Osteocyte (in vitro differentiated cells): ENCODE results near the gene TXLNA. TPM values are rescaled to one million over a fixed set of nuclear protein-coding genes. Genes with fewer than 3 reads are reported as not detected.
"Not testable (repeated sequence)": the region's sequence is repeated elsewhere in the genome, so short reads cannot be mapped to it uniquely, and the experiment has no call there.

Source experiments
- DNase-seq: peaks from one replicate; pipeline ENCODE4 v3.0.0; 2021; ENCODE audit warnings: mixed read lengths; ENCODE audit not compliant: unreplicated experiment; ENCODE audit errors: extremely low spot score
- H3K27ac Mint-ChIP-seq: one replicate; pipeline ENCODE4 v1.8.0; 2021; ENCODE audit warnings: mild to moderate bottlenecking, mixed read lengths; ENCODE audit not compliant: unreplicated experiment
- H3K27me3 Mint-ChIP-seq: one replicate; pipeline ENCODE4 v1.8.0; 2021; ENCODE audit warnings: mixed read lengths; ENCODE audit not compliant: unreplicated experiment
- H3K36me3 Mint-ChIP-seq: one replicate; pipeline ENCODE4 v1.8.0; 2021; ENCODE audit warnings: mixed read lengths; ENCODE audit not compliant: unreplicated experiment
- H3K4me1 Mint-ChIP-seq: one replicate; pipeline ENCODE4 v1.8.0; 2021; ENCODE audit warnings: mixed read lengths; ENCODE audit not compliant: unreplicated experiment
- H3K4me3 Mint-ChIP-seq: one replicate; pipeline ENCODE4 v1.8.0; 2021; ENCODE audit warnings: mild to moderate bottlenecking, moderate library complexity, mixed read lengths; ENCODE audit not compliant: unreplicated experiment
- H3K9me3 Mint-ChIP-seq: one replicate; pipeline ENCODE4 v1.8.0; 2021; ENCODE audit warnings: mixed read lengths; ENCODE audit not compliant: unreplicated experiment
- CTCF ChIP-seq: fragments of 200-600 bp; sonication (generic); IDR thresholded peaks from 2 replicates; pipeline ENCODE4 v1.5.0; 2021; ENCODE audit warnings: antibody characterized with exemption, mild to moderate bottlenecking, moderate library complexity
- long read RNA-seq: library from polyadenylated mRNA; unstranded; transcript quantifications from one replicate; pipeline ENCODE4 v2.0.0, GENCODE V29; 2021
- total RNA-seq: library from RNA; stranded (reverse); gene quantifications from 2 replicates; pipeline ENCODE4 v1.2.1, GENCODE V29; 2021

The TXLNA gene
- 77.3 and 77.8 TPM in 2 replicates for total RNA-seq
- long read RNA-seq, full-length matches to known transcripts: 2 of 61 reads
- long read RNA-seq, partial matches to known transcripts: 13 of 61 reads
- long read RNA-seq, other reads (novel, unspliced or antisense): 46 of 61 reads

DNA sequence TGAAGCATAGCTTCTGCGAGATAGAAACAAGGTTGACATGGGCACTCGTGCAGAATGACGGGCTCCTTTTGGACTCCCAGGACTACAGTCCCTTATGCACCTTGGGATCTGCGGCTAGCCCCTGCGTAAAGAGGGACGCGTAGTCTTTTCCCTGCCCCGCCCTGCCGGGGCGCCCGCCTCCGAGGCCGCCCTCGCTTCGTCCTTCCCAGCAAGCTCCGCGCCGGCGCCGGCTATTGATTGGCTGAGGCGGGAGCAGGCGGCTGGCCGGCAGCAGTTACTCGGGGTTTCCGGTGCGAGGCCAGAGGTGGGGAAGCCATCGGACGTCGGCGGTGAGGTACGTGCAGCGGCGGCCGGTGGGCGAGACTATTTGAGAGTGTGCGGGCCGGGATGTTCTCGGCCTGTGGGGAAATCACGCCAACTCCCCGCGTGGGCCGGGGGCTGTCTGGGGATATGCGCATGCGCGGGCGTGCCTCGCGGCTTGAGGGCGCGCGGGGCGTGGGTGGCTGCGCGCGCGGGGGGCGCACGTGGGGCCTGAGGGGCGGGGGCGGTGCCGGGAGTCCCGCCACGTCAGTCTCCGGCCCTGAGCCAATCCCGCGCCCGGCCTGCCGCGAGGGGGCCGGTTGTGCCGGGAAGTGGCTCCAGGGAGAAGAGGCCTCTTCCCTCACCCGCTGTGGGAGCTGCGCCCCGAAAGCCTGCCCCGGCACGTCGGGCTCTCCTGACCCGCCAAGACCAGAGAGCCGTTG lies at the start of gene TXLNA:
TXLNA (plus strand) TSS at position 233 of the 743 bp plus-strand sequence. CDS start 671 bp downstream, outside the sequence.
- no peaks in the 10 kb centered on the region for H3K27me3 Mint-ChIP-seq
- TF ChIP-seq CTCF: no peak
- peak within 1 kb of the TSS; percentile 98 for H3K27ac Mint-ChIP-seq
- peak within 1 kb of the TSS; percentile 89 for H3K4me3 Mint-ChIP-seq
- peak; percentile 97 for DNase-seq
- peaks cover 38% of the 10 kb centered on the region for H3K4me1 Mint-ChIP-seq
- H3K36me3 Mint-ChIP-seq: peaks cover 19% of the 10 kb centered on the region
- no peaks in the 10 kb centered on the region for H3K9me3 Mint-ChIP-seq

GRCh38 chr1:32133950-32134280 lies 45.6 kb upstream of the TXLNA start:
- DNase-seq, H3K36me3 Mint-ChIP-seq, H3K9me3 Mint-ChIP-seq, H3K4me3 Mint-ChIP-seq, H3K27me3 Mint-ChIP-seq: not testable (repeated sequence)
- H3K4me1 Mint-ChIP-seq: peaks cover 25% of the 10 kb centered on the region
- H3K27ac Mint-ChIP-seq: peak overlapping the region; percentile 78

GRCh38 chr1:32137111-32137510 lies 42.4 kb upstream of the TXLNA start:
- no peak for DNase-seq
- H3K9me3 Mint-ChIP-seq: no peaks in the 10 kb centered on the region
- H3K36me3 Mint-ChIP-seq: peaks cover 3% of the 10 kb centered on the region
- no peak for TF ChIP-seq CTCF
- H3K4me1 Mint-ChIP-seq: peaks cover 31% of the 10 kb centered on the region
- no peak overlapping the region for H3K27ac Mint-ChIP-seq
- H3K27me3 Mint-ChIP-seq: no peaks in the 10 kb centered on the region
- no peak overlapping the region for H3K4me3 Mint-ChIP-seq

GRCh38 chr1:32138965-32139364 lies 40.5 kb upstream of the TXLNA start:
- no peak for DNase-seq
- H3K9me3 Mint-ChIP-seq: no peaks in the 10 kb centered on the region
- H3K27ac Mint-ChIP-seq: peak overlapping the region; percentile 75
- no peaks in the 10 kb centered on the region for H3K27me3 Mint-ChIP-seq
- H3K36me3 Mint-ChIP-seq: peaks cover 3% of the 10 kb centered on the region
- peaks cover 36% of the 10 kb centered on the region for H3K4me1 Mint-ChIP-seq
- H3K4me3 Mint-ChIP-seq: no peak overlapping the region
- no peak for TF ChIP-seq CTCF

- Mint-ChIP-seq H3K4me1 (peaks cover 36% of the 10 kb centered on the region), H3K27me3 (no peaks in the 10 kb centered on the region), H3K4me3 (no peak overlapping the region), H3K27ac (peak overlapping the region; percentile 75), H3K36me3 (peaks cover 4% of the 10 kb centered on the region), H3K9me3 (no peaks in the 10 kb centered on the region)
- no peak for TF ChIP-seq CTCF
- no peak for DNase-seq
Observed at GRCh38 chr1:32142446-32143301, 36.8 kb upstream of the TXLNA start.

- H3K9me3 Mint-ChIP-seq, H3K27ac Mint-ChIP-seq, H3K4me3 Mint-ChIP-seq: not testable (repeated sequence)
Observed at GRCh38 chr1:32143302-32143695, 36.2 kb upstream of the TXLNA start.

More at GRCh38 chr1:32143302-32143695, 36.2 kb upstream of the TXLNA start:
- not testable (repeated sequence) for DNase-seq, H3K36me3 Mint-ChIP-seq, H3K27me3 Mint-ChIP-seq
- H3K4me1 Mint-ChIP-seq: peaks cover 32% of the 10 kb centered on the region
